Sigmoid colon (tissue), 3 donors: ENCODE results near the gene TELO2.

Experiments
- POLR2A ChIP-seq, 2 donors: fragments of 450-650 bp; IDR thresholded peaks; one replicate each; pipeline ENCODE4 v1.6.1; 2016; ENCODE audit warnings: antibody characterized with exemption in 2 of 2, mild to moderate bottlenecking in 2 of 2, moderate library complexity in 2 of 2
- TF ChIP-seq, protein P1 (sequence below), 4 experiments: fragments of 450-650 bp in 3 of 4; fragments of 200-600 bp in 1 of 4; IDR thresholded peaks; one replicate each; pipeline ENCODE4 v1.5.1; 2016 to 2019; ENCODE audit warnings: antibody characterized with exemption in 4 of 4, mild to moderate bottlenecking in 3 of 4, moderate library complexity in 2 of 4

DNA sequence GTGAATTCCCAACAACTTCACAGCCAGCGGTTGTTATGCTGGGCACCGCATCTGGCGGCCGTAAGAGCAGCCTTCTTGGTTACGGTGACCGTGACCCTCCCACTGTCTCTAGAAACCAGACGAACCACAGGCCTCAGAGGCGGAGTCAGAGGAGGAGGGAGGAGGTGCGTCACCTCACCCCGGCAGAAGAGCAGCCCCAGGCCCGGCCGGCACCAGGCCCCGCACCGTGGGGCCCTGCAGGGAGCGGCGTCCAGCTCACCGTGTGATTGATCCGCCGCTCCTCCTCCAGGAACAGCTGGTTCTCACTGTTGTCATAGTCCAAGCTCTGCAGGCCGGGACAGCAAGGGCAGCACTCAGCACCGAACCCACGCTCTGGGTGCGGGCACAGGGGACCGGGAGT is 32.0 kb upstream of the TELO2 start:
- TF ChIP-seq, protein P1, sequence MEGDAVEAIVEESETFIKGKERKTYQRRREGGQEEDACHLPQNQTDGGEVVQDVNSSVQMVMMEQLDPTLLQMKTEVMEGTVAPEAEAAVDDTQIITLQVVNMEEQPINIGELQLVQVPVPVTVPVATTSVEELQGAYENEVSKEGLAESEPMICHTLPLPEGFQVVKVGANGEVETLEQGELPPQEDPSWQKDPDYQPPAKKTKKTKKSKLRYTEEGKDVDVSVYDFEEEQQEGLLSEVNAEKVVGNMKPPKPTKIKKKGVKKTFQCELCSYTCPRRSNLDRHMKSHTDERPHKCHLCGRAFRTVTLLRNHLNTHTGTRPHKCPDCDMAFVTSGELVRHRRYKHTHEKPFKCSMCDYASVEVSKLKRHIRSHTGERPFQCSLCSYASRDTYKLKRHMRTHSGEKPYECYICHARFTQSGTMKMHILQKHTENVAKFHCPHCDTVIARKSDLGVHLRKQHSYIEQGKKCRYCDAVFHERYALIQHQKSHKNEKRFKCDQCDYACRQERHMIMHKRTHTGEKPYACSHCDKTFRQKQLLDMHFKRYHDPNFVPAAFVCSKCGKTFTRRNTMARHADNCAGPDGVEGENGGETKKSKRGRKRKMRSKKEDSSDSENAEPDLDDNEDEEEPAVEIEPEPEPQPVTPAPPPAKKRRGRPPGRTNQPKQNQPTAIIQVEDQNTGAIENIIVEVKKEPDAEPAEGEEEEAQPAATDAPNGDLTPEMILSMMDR (IDR thresholded peaks at IDR 0.05) = no peak
- no peak for TF ChIP-seq POLR2A (IDR thresholded peaks at IDR 0.05)
